ENCODE measurements around the gene ZNF655. TPM values are rescaled to one million over a fixed set of nuclear protein-coding genes. Genes with fewer than 3 reads are reported as not detected.

ZNF655 gene
- total RNA-seq, 1 experiment from 2014 or later = 59.3 TPM

GRCh38 chr7:99539213-99539811 lies 19.1 kb upstream of the ZNF655 start:
- no TSS peak for BruUV-seq (replicated peaks)
- H3K4me3 ChIP-seq (ENCODE audit: low read depth, low read length, poor library complexity, severe bottlenecking) = no peak overlapping the region
- intact Hi-C loops (cut with micrococcal nuclease; ENCODE audit: unreplicated experiment) = no loop called here
- TF ChIP-seq CTCF (conservative IDR thresholded peaks at IDR 0.05; ENCODE audit: low read depth, low read length) = no peak
- no peak for TF ChIP-seq EZH2 (IDR thresholded peaks at IDR 0.05; ENCODE audit: borderline replicate concordance, low read depth, low read length, poor library complexity, severe bottlenecking)
- no peaks in the 10 kb centered on the region for H3K27me3 ChIP-seq (replicated peaks; ENCODE audit: insufficient read depth, low read depth, low read length, poor library complexity)
- POLR2A ChIA-PET (ENCODE audit: low non-redundant PET) = no interaction called here
- H3K4me1 ChIP-seq (ENCODE audit: insufficient read depth, low read length, poor library complexity, severe bottlenecking) = no peaks in the 10 kb centered on the region
- CTCF ChIA-PET = no interaction called here
- peaks cover 26% of the 10 kb centered on the region for H3K9me3 ChIP-seq (ENCODE audit: low read depth, low read length, poor library complexity, severe bottlenecking)
- no peak for DNase-seq (ENCODE audit: low spot score)
- no peak overlapping the region for H3K27ac ChIP-seq (ENCODE audit: low read depth, low read length, poor library complexity, severe bottlenecking)
- no peaks in the 10 kb centered on the region for H3K36me3 ChIP-seq (ENCODE audit: insufficient read depth, low read length, poor library complexity, severe bottlenecking)

GRCh38 chr7:99540542-99540941 lies 17.9 kb upstream of the ZNF655 start:
- Histone ChIP-seq H3K27ac (ENCODE audit: low read depth, low read length, poor library complexity, severe bottlenecking) (no peak overlapping the region), H3K4me3 (ENCODE audit: low read depth, low read length, poor library complexity, severe bottlenecking) (no peak overlapping the region), H3K9me3 (ENCODE audit: low read depth, low read length, poor library complexity, severe bottlenecking) (peaks cover 29% of the 10 kb centered on the region), H3K36me3 (ENCODE audit: insufficient read depth, low read length, poor library complexity, severe bottlenecking) (no peaks in the 10 kb centered on the region), H3K27me3 (replicated peaks; ENCODE audit: insufficient read depth, low read depth, low read length, poor library complexity) (no peaks in the 10 kb centered on the region), H3K4me1 (ENCODE audit: insufficient read depth, low read length, poor library complexity, severe bottlenecking) (no peaks in the 10 kb centered on the region)
- intact Hi-C loops (cut with micrococcal nuclease; ENCODE audit: unreplicated experiment) = no loop called here
- CTCF ChIA-PET = no interaction called here
- no peak for DNase-seq (ENCODE audit: low spot score)
- POLR2A ChIA-PET (ENCODE audit: low non-redundant PET) = no interaction called here
- TF ChIP-seq EZH2 (IDR thresholded peaks at IDR 0.05; ENCODE audit: borderline replicate concordance, low read depth, low read length, poor library complexity, severe bottlenecking) = no peak
- no peak for TF ChIP-seq CTCF (conservative IDR thresholded peaks at IDR 0.05; ENCODE audit: low read depth, low read length)
- BruUV-seq (replicated peaks) = no TSS peak

GRCh38 chr7:99541212-99541611 lies 17.2 kb upstream of the ZNF655 start:
- CTCF ChIA-PET = no interaction called here
- intact Hi-C loops (cut with micrococcal nuclease; ENCODE audit: unreplicated experiment) = no loop called here
- no peaks in the 10 kb centered on the region for H3K27me3 ChIP-seq (replicated peaks; ENCODE audit: insufficient read depth, low read depth, low read length, poor library complexity)
- POLR2A ChIA-PET (ENCODE audit: low non-redundant PET) = no interaction called here
- no peaks in the 10 kb centered on the region for H3K4me1 ChIP-seq (ENCODE audit: insufficient read depth, low read length, poor library complexity, severe bottlenecking)
- TF ChIP-seq EZH2 (IDR thresholded peaks at IDR 0.05; ENCODE audit: borderline replicate concordance, low read depth, low read length, poor library complexity, severe bottlenecking) (no peak), CTCF (conservative IDR thresholded peaks at IDR 0.05; ENCODE audit: low read depth, low read length) (no peak)
- peaks cover 29% of the 10 kb centered on the region for H3K9me3 ChIP-seq (ENCODE audit: low read depth, low read length, poor library complexity, severe bottlenecking)
- no peak overlapping the region for H3K4me3 ChIP-seq (ENCODE audit: low read depth, low read length, poor library complexity, severe bottlenecking)
- no peak for DNase-seq (ENCODE audit: low spot score)
- no TSS peak for BruUV-seq (replicated peaks)
- H3K27ac ChIP-seq (ENCODE audit: low read depth, low read length, poor library complexity, severe bottlenecking) = no peak overlapping the region
- H3K36me3 ChIP-seq (ENCODE audit: insufficient read depth, low read length, poor library complexity, severe bottlenecking) = no peaks in the 10 kb centered on the region

Data from A673 (cell line).